GM21619 (cell line): ENCODE measurements around the gene PIH1D1.
"Not testable (repeated sequence)": the region's sequence is repeated elsewhere in the genome, so short reads cannot be mapped to it uniquely, and the experiment has no call there.

Experiments
- ATAC-seq: cut with Tn5 transposase; IDR thresholded peaks from one replicate; pipeline ENCODE4 v1.9.1; 2021; ENCODE audit not compliant: unreplicated experiment

Gene PIH1D1

GRCh38 chr19:49456326-49456725 lies 4.7 kb upstream of the PIH1D1 start:
- no peak for ATAC-seq

- no peak for ATAC-seq
These were observed 4.2 kb upstream of the PIH1D1 start for GRCh38 chr19:49455773-49456172.

GRCh38 chr19:49453757-49454240 lies 2.2 kb upstream of the PIH1D1 start:
- ATAC-seq: no peak

DNA sequence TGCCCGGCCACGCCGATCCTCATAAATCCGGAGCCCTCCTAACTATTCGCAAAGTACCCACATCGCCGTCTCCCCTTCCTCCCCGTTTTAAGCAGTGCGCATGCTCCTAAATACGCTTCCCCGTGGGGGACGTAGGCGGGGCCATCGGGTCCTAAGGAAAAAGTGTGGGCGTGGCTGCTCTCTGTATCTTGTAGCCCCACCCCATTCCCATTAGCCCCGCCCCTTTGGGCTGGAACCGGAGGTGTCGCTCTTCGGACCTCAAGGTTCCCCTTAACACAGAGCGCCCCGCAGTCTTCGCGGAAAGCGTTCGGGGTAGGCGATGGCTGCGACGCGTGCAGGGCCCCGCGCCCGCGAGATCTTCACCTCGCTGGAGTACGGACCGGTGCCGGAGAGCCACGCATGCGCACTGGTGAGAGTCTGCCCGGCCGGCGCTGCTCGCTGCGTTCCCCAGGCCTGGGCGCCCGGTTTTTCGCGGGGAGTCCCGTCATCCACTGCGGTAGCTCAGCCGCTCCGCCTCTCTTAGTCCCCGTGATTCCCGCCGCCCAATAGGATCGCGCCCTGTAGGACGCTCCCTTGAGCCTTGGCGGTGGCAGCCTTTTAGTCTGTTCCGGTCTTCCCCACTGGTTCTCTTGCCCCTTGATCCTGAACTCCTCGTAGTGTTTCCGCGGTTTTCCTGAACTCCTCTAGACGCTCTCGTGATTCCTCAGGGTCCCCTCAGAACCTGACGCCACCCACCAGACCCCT lies 1.6 kb upstream of the PIH1D1 start, which contains the start of gene ALDH16A1:
TSS of gene ALDH16A1 (plus strand) at position 213 of the 744 bp plus-strand sequence. CDS start at position 320, 107 bp downstream.
- ATAC-seq: peak; percentile 74

DNA sequence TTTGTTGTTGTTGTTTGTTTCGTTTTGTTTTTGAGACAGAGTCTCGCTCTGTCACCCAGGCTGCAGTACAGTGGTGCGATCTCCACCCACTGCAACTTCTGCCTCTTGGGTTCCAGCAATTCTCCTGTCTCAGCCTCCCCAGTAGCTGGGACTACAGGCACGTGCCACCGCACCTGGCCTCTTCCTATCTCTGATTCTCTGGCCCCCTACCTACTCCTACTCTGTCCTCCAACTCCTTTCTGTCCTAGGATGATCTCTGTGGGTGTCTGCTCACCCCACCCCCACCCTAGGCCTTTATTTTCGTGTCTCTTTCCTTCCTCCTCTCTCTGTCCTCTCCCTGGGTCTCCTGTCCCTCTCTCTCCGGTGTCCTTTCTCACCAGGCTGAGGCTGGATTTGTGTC lies 1.2 kb downstream of the PIH1D1 start:
- no peak for ATAC-seq

DNA sequence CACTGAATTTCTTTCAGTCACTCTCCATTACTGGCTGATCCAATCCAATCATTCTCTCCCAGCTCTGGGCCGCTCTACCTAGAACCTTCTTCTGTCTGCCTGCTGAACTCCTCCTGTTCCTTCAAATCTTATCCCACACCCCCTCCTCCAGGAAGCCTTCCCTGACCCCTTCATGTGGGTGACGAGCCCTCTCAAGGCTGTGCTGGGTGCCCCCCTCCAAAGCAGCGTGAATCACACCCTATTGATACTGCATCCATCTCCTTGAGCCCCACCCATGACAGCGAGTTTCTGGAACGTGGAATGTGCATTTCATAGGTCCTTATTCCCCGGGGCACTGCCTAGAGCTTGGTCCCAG lies 3.2 kb downstream of the PIH1D1 start:
- no peak for ATAC-seq

- ATAC-seq: no peak
These were observed 3.9 kb downstream of the PIH1D1 start for GRCh38 chr19:49447485-49448431.

DNA sequence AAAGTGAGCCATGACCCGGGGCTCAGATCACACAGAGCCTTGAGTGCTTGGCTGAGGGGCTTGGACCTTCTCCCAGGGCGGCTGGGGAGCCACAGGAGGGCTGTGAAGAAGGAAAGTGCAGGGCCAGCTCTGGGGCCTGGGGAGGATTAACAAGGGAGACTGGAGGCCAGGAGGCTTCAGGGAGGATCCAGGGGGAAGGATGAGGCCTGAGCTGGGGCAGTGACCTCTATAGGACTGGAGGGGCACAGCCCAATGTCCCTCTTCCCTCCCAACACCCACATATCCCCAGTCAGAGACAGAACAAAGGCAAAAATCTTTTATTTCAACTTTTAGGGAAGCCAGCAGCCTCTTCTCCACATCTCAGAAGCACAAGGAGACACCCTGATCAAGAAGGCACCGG lies 5.6 kb downstream of the PIH1D1 start:
- ATAC-seq: no peak

DNA sequence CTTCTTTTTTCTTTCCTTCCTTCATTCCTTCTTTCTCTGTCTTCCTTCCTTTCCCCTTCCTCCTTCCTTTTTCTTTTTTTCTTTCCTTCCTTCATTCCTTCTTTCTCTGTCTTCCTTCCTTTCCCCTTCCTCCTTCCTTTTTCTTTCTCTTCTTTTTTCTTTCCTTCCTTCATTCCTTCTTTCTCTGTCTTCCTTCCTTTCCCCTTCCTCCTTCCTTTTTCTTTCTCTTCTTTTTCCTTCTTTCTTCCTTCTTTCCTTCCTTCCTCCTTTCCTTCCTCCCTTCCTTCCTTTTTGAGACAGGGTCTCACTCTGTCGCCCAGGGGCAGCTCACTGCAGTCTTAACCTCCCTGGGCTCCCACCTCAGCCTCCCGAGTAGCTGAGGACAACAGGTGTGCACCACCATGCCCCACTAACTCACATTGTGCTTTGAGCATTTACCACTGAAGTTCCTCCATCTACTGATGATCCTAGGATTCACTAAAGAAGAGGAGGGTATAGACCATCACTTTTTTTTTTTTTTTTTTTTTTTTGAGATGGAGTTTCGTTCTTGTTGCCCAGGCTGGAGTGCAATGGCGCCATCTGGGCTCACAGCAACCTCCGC lies 7.4 kb downstream of the PIH1D1 start:
- ATAC-seq: not testable (repeated sequence)

DNA sequence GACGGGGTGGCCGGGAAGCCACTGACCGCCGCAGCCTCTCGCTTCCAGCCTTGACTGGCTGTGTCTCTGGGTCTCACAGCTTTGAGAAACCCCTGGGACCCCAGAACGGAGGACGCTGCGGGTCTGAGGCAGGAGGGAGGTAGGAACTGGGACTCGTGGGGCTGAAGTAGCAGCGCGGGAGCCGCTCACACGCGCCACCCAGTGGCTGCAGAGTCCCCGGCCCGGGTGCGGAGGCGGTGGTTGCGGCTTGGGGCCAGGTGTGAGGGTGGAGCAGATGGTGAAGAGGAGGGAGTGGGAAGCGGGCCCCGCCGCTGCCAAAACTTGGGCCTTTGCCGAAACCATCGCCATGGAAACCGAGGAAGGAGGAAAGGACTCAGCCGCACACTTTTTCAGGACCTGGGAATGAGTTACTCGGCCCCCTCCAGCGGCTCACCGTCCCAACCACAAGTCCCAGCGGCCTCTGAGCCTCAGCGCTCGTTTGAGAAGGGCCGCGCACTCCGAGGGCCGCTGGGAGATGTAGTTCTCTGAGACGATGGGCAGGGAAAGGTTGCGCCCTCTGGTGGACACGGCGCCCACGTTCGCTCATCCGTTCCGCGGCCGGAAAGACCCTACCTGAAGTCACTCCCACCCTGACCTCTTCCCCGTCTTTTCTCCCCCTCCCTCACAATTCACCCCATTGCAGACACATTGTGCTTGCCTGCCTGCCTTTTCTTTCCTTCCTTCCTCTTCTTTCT lies 8.1 kb downstream of the PIH1D1 start:
- ATAC-seq: peak; percentile 79

DNA sequence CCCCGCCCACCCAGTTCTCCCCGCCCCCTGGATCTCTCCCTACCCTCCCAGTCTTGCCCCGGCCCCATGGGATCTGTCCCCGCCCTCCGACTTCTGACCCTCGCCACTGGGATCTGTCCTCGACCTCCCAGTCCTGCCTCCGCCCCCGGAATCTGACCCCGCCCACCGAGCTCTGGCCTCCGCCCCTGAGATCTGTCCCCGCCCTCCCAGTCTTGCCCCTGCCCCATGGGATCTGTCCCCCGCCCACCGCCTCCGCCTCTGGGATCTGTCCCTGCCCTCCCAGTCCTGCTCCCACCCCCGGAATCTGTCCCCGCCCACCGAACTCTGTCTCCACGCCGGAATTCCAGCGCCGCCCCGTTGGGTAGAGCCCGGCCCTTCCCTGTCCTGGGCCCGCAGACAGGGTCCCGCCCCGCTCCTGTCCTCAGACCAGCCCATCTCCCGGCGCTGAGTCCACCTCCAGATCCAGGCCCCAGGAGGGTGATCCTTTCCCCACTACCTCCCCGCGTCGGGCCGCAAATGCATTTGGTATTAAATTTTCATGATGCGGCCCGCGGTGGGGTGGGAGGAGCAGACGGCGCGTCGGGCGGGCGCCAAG lies 8.7 kb downstream of the PIH1D1 start:
- ATAC-seq: peak; percentile 9

GRCh38 chr19:49442354-49442753 lies 9.3 kb downstream of the PIH1D1 start:
- no peak for ATAC-seq

DNA sequence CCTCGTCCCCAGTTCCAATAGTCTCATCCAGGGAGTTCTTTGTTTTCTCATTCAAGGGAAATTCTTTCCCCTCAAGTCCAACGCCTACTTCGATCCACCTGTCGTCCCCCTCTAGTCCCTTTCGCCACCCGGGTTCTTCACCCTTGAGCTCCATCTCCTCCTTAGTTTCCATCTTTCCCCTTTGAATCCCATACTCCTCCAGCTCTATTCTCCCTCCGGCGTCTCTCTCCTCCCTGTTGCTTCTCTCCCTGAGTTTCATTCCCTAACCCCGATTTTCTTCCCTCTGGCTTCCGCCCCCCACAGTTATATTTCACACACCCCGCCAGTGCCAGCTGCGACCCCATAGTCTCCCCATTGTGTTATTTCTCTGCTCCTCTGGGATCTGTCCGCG lies 9.7 kb downstream of the PIH1D1 start:
- ATAC-seq: no peak

DNA sequence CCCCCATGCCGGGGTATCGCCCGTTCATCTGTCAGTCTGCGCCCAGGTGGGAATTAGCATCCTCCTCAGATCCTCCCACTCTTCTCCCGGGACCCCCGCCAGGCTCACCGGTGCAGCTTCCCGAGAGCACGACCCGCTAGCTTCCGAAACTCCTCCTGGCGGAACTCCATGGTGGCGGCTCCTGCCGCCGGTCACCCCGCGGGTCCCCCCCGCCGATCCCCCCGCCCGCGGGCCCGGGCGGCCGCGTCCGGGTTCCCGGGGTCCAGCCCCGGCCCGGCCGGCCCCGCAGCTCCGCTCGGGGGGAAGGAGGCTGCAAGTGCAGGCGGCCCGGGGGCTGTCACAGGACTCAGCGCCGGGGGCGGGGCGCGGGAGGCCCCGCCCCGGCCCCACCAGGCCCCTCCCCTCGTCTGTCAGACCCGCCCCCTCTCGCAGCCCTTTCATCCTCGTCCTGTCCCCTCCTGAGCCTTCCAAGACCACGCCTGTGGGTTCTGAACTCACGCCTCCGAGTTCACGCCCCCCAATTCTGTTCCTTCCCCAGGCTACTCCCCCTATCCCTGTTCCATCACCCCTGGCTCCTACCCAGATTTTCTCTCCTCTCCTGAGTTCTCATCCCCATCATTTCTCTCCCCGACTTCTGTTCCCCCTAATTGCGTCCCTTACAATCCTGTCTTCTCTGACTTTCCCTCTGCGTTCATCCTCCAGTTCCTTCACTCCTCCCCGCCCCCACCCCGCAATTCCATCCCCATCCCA lies 10.2 kb downstream of the PIH1D1 start, which contains the start of gene SLC17A7:
TSS of gene SLC17A7 (minus strand) at position 318 of the 750 bp plus-strand sequence. CDS start at position 170, 148 bp downstream.
- no peak for ATAC-seq

DNA sequence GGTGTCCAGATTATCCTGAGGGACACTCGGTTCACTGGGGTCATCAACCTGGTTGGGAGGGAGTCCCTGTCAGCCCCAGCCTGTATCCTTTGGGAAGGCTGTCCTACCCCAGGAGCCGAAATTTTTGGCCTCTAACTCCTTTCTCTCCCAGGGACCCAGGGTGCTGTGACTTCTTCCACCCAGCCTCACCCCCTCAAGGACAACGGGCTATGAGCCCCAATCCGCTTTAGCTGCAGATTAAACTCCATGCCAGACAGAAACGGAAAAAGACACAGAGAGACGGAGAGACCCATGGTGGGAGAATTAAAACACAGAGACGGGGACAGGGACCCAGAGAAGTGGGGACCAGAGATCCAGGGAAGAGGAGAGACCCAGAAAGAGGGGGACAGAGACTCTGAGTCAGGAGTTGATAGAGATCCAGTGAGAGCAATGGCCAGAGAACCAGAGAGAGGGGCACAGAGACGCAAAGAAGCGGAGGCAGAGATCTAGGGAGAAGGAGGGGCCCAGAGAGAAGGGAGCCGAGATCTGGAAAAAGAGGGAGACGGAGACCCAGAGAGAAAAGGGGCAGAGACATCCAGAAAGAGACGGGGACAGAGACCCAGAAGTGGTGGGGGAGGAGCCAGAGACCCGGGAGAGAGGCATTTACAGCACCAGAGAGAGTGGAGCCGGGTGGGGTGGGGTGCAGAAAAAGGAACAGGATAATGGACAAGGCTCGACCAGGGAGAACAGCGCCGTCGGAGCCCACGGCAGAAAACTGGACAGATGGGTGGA lies 11.0 kb downstream of the PIH1D1 start:
- ATAC-seq: no peak

- no peak for ATAC-seq
These were observed 11.8 kb downstream of the PIH1D1 start for GRCh38 chr19:49439836-49440235.

- no peak for ATAC-seq
These were observed 13.4 kb downstream of the PIH1D1 start for GRCh38 chr19:49438261-49438660.

DNA sequence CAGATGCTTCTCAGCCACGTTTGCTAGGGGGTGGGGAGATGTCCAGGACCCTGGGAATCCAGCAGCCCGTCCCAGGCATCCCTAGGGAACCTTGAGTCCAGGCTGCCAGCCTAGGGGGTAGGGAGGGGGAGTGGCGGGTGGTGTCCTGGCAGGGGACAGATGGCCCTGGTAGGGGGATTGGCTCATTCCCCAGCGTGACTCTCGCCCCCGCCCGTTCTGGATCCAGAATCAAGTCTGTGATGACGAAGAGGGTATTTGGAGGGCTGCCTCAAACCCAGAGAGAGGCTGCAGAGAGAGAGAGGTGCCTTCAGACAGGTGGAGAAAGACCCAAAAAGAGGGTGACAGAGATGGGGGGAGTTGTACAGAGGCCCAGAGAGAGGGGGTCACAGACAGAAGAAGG lies 14.4 kb downstream of the PIH1D1 start:
- ATAC-seq: no peak
